HEK293 (cell line): ENCODE results near the gene MRPS10.
"Not testable (repeated sequence)": the region's sequence is repeated elsewhere in the genome, so short reads cannot be mapped to it uniquely, and the experiment has no call there.

Experiments used
- CTCF ChIP-seq: fragments of 450-650 bp; formaldehyde crosslinking; IDR thresholded peaks from 2 replicates; pipeline ENCODE4 v1.5.1; 2016; ENCODE audit warnings: missing biosample characterization, missing genetic modification characterization
- ZBTB17 ChIP-seq: fragments of 450-650 bp; formaldehyde crosslinking; IDR thresholded peaks from 2 replicates; pipeline ENCODE4 v1.5.1; 2016; ENCODE audit warnings: missing biosample characterization, missing genetic modification characterization
- ZNF792 ChIP-seq: fragments of 450-650 bp; formaldehyde crosslinking; IDR thresholded peaks from 2 replicates; pipeline ENCODE4 v1.5.1; 2016; ENCODE audit warnings: missing biosample characterization, missing genetic modification characterization

GRCh38 chr6:42207559-42207958 lies 10.1 kb downstream of the MRPS10 start:
- not testable (repeated sequence) for TF ChIP-seq CTCF, ZNF792, ZBTB17 (tag by site-specific recombination)
